H9 (cell line): ENCODE results near the gene CRMP1. TPM values are rescaled to one million over a fixed set of nuclear protein-coding genes. Genes with fewer than 3 reads are reported as not detected.

Experiments
- DNase-seq: peaks from one replicate; pipeline ENCODE4 v3.0.0-alpha.2; 2017
- H2AFZ ChIP-seq: one replicate; pipeline ENCODE4 v1.6.1; 2013; ENCODE audit warnings: mild to moderate bottlenecking, low read length, control low read depth, moderate library complexity
- H2AK5ac ChIP-seq: 2 replicates; pipeline ENCODE4 v1.6.1; 2013; ENCODE audit warnings: low read length, control low read depth, mixed read lengths; ENCODE audit not compliant: insufficient read length
- H2BK120ac ChIP-seq: one replicate; pipeline ENCODE4 v1.6.1; 2013; ENCODE audit warnings: low read depth, mild to moderate bottlenecking, low read length, control low read depth, inconsistent platforms; ENCODE audit not compliant: poor library complexity, severe bottlenecking
- H2BK12ac ChIP-seq: 2 replicates; pipeline ENCODE4 v1.6.1; 2013; ENCODE audit warnings: low read length, control low read depth, mixed read lengths, low read depth; ENCODE audit not compliant: insufficient read length
- H2BK15ac ChIP-seq: 2 replicates; pipeline ENCODE4 v1.6.1; 2013; ENCODE audit warnings: low read depth, low read length, control low read depth
- H2BK20ac ChIP-seq: one replicate; pipeline ENCODE4 v1.6.1; 2013; ENCODE audit warnings: low read depth, mild to moderate bottlenecking, low read length, control low read depth, inconsistent platforms; ENCODE audit not compliant: poor library complexity, severe bottlenecking
- H2BK5ac ChIP-seq: 2 replicates; pipeline ENCODE4 v1.6.1; 2013; ENCODE audit warnings: low read length, control low read depth, mixed read lengths; ENCODE audit not compliant: insufficient read length
- H3K14ac ChIP-seq: 2 replicates; pipeline ENCODE4 v1.6.1; 2013; ENCODE audit warnings: low read length, control low read depth; ENCODE audit not compliant: insufficient read depth
- H3K18ac ChIP-seq: 2 replicates; pipeline ENCODE4 v1.6.1; 2013; ENCODE audit warnings: low read depth, mild to moderate bottlenecking, mixed read lengths, low read length, control low read depth; ENCODE audit not compliant: insufficient read length
- H3K23ac ChIP-seq: 2 replicates; pipeline ENCODE4 v1.6.1; 2013; ENCODE audit warnings: low read length, control low read depth, mixed read lengths, low read depth; ENCODE audit not compliant: insufficient read length
- H3K23me2 ChIP-seq: 2 replicates; pipeline ENCODE4 v1.6.1; 2013; ENCODE audit warnings: low read depth, mild to moderate bottlenecking, mixed read lengths, low read length, control low read depth; ENCODE audit not compliant: insufficient read length, poor library complexity, severe bottlenecking
- H3K27ac ChIP-seq: 2 replicates; pipeline ENCODE4 v1.5.1; 2013; ENCODE audit warnings: low read length, control low read depth, mixed read lengths, low read depth; ENCODE audit not compliant: insufficient read length
- H3K27me3 ChIP-seq: 2 replicates; pipeline ENCODE4 v1.6.1; 2013; ENCODE audit warnings: low read length, control low read depth, inconsistent platforms; ENCODE audit not compliant: insufficient read depth
- H3K4ac ChIP-seq: 2 replicates; pipeline ENCODE4 v1.6.1; 2013; ENCODE audit warnings: low read depth, mild to moderate bottlenecking, control low read depth, inconsistent platforms, low read length, moderate library complexity
- H3K4me1 ChIP-seq: 2 replicates; pipeline ENCODE4 v1.6.1; 2013; ENCODE audit warnings: low read length, control low read depth, inconsistent platforms; ENCODE audit not compliant: insufficient read depth
- H3K4me2 ChIP-seq: 2 replicates; pipeline ENCODE4 v1.6.1; 2013; ENCODE audit warnings: low read length, control low read depth, mixed read lengths; ENCODE audit not compliant: insufficient read length, insufficient read depth
- H3K56ac ChIP-seq: 2 replicates; pipeline ENCODE4 v1.6.1; 2013; ENCODE audit warnings: low read depth, mild to moderate bottlenecking, mixed read lengths, low read length, control low read depth; ENCODE audit not compliant: insufficient read length
- H3K79me1 ChIP-seq: 2 replicates; pipeline ENCODE4 v1.6.1; 2013; ENCODE audit warnings: low read depth, mild to moderate bottlenecking, moderate library complexity, low read length, control low read depth, inconsistent platforms; ENCODE audit not compliant: insufficient read depth, poor library complexity, severe bottlenecking
- H3K79me2 ChIP-seq: 2 replicates; pipeline ENCODE4 v1.6.1; 2013; ENCODE audit warnings: low read length, control low read depth, inconsistent platforms; ENCODE audit not compliant: insufficient read depth
- H3K9ac ChIP-seq: 2 replicates; pipeline ENCODE4 v1.6.1; 2013; ENCODE audit warnings: low read length, control low read depth, mixed read lengths; ENCODE audit not compliant: insufficient read length; ENCODE audit errors: extremely low read depth
- H3K9me3 ChIP-seq: one replicate; pipeline ENCODE4 v1.6.1; 2013; ENCODE audit warnings: low read depth, low read length, inconsistent platforms; ENCODE audit not compliant: control insufficient read depth
- H3T11ph ChIP-seq: one replicate; pipeline ENCODE4 v1.6.1; 2013; ENCODE audit warnings: mild to moderate bottlenecking, low read length, control low read depth, inconsistent platforms
- H4K20me1 ChIP-seq: one replicate; pipeline ENCODE4 v1.6.1; 2013; ENCODE audit not compliant: control insufficient read depth, insufficient read length, insufficient read depth
- H4K5ac ChIP-seq: 2 replicates; pipeline ENCODE4 v1.6.1; 2013; ENCODE audit warnings: low read depth, mild to moderate bottlenecking, mixed read lengths, low read length, control low read depth; ENCODE audit not compliant: insufficient read length
- H4K8ac ChIP-seq: replicated peaks from 2 replicates; pipeline ENCODE4 v1.6.1; 2013; ENCODE audit warnings: low read length, control low read depth, mixed read lengths, low read depth; ENCODE audit not compliant: insufficient read length
- H4K91ac ChIP-seq: 2 replicates; pipeline ENCODE4 v1.6.1; 2013; ENCODE audit warnings: low read depth, mild to moderate bottlenecking, moderate library complexity, mixed read lengths, low read length, control low read depth; ENCODE audit not compliant: insufficient read length
- H3K27ac Mint-ChIP-seq, 3 experiments: 2 replicates in 2 of 3; 3 replicates in 1 of 3; pipeline ENCODE4 v1.8.0; 2020 to 2021; ENCODE audit warnings: mixed read lengths in 3 of 3, mild to moderate bottlenecking in 1 of 3, moderate library complexity in 1 of 3
- H3K27me3 Mint-ChIP-seq: 2 replicates; pipeline ENCODE4 v1.8.0; 2021; ENCODE audit warnings: low read depth, mild to moderate bottlenecking, moderate library complexity, mixed read lengths
- H3K36me3 Mint-ChIP-seq, 3 experiments: 2 replicates in 2 of 3; 3 replicates in 1 of 3; pipeline ENCODE4 v1.8.0; 2020 to 2021; ENCODE audit warnings: low read depth in 3 of 3, mixed read lengths in 3 of 3; ENCODE audit not compliant: insufficient read depth in 1 of 3
- H3K4me1 Mint-ChIP-seq, 2 experiments: 2 replicates each; pipeline ENCODE4 v1.8.0; 2020; ENCODE audit warnings: mixed read lengths in 2 of 2
- H3K4me3 Mint-ChIP-seq, 2 experiments: 2 replicates in 1 of 2; 3 replicates in 1 of 2; pipeline ENCODE4 v1.8.0; 2020 to 2021; ENCODE audit warnings: mild to moderate bottlenecking in 2 of 2, mixed read lengths in 2 of 2, moderate library complexity in 1 of 2
- H3K9me3 Mint-ChIP-seq, 2 experiments: 2 replicates in 1 of 2; 3 replicates in 1 of 2; pipeline ENCODE4 v1.8.0; 2020; ENCODE audit warnings: mild to moderate bottlenecking in 2 of 2, mixed read lengths in 2 of 2, moderate library complexity in 1 of 2
- WGBS: extraction: QIAGEN DNeasy Blood & Tissue Kit; methylation state at CpG from one replicate; pipeline ENCODE4 v1.1.7; 2013; ENCODE audit warnings: missing lambda C conversion rate, low lambda C conversion rate, mixed read lengths; ENCODE audit not compliant: insufficient read length; ENCODE audit errors: extremely low coverage; 5-methylcytosine and 5-hydroxymethylcytosine counted together
- total RNA-seq: library from RNA; stranded (reverse); gene quantifications from 2 replicates; pipeline ENCODE4 v1.2.1, GENCODE V29; 2021
- TF ChIP-seq, protein P1 (sequence below): fragments of 200-600 bp; sonication (generic); conservative IDR thresholded peaks from 3 replicates; pipeline ENCODE4 v1.8.0; 2021; ENCODE audit warnings: antibody characterized with exemption, mild to moderate bottlenecking

The CRMP1 gene
- total RNA-seq, 1 experiment from 2014 or later: 71.6 TPM

DNA sequence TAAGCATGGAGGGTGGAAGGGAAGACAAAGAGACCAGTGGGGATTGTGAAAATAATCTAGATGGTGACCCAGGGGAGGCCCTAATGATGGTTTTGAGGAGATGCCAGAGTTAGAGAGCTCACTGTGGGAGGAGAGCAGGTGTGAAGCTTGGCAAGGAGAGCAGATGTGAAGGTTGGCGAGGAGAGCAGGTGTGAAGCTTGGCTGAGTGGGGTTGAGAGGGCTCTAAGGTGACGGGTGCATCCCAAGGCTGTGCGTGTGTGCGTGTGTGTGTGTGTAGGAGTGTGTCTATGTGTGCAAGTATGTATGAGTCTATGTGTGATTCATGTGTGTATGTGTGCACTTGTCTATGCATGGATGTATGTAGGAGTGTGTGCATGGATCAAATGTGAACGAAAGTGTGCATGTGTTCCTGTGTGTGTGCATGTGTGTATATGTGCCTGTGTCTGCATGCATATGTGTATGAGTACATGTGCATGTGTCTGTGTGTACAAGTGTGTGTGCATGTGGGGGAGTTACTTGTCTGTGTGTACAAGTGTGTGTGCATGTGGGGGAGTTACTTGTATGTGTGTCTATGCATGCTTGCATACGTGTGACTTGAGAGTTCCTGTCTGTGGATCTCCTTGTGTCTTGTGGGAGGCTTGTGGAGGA lies 109.9 kb downstream of the CRMP1 start:
- H3K9ac ChIP-seq: no peak overlapping the region
- no peaks in the 10 kb centered on the region for H3K27me3 ChIP-seq
- no peak overlapping the region for H2BK12ac ChIP-seq
- H3K4ac ChIP-seq: no peak overlapping the region
- H3K23ac ChIP-seq: no peak overlapping the region
- H3K4me2 ChIP-seq: no peak overlapping the region
- no peak overlapping the region for H2AFZ ChIP-seq
- TF ChIP-seq, protein P1, sequence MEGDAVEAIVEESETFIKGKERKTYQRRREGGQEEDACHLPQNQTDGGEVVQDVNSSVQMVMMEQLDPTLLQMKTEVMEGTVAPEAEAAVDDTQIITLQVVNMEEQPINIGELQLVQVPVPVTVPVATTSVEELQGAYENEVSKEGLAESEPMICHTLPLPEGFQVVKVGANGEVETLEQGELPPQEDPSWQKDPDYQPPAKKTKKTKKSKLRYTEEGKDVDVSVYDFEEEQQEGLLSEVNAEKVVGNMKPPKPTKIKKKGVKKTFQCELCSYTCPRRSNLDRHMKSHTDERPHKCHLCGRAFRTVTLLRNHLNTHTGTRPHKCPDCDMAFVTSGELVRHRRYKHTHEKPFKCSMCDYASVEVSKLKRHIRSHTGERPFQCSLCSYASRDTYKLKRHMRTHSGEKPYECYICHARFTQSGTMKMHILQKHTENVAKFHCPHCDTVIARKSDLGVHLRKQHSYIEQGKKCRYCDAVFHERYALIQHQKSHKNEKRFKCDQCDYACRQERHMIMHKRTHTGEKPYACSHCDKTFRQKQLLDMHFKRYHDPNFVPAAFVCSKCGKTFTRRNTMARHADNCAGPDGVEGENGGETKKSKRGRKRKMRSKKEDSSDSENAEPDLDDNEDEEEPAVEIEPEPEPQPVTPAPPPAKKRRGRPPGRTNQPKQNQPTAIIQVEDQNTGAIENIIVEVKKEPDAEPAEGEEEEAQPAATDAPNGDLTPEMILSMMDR: no peak
- no peak overlapping the region for H4K91ac ChIP-seq
- no peak overlapping the region for H3K18ac ChIP-seq
- H3K56ac ChIP-seq: no peak overlapping the region
- no CpG with 5 or more reads among the region's 6 CpGs for WGBS
- no peaks in the 10 kb centered on the region for H3K9me3 ChIP-seq
- no peak overlapping the region for H2AK5ac ChIP-seq
- H4K8ac ChIP-seq: no peak overlapping the region
- H3K23me2 ChIP-seq: no peaks in the 10 kb centered on the region
- H4K5ac ChIP-seq: no peak overlapping the region
- H2BK15ac ChIP-seq: no peak overlapping the region
- Mint-ChIP-seq H3K36me3 (peaks cover 24 to 33% (median 29%) of the 10 kb centered on the region in 3 experiments), H3K27me3 (no peaks in the 10 kb centered on the region), H3K4me1 (peaks cover 15 to 16% of the 10 kb centered on the region in 2 experiments; a peak in 3 of 4 replicates), H3K9me3 (peaks cover 0 to 2% of the 10 kb centered on the region in 2 experiments; a peak in 2 of 5 replicates), H3K4me3 (no peak overlapping the region), H3K27ac (no peak overlapping the region)
- no peaks in the 10 kb centered on the region for H3K79me1 ChIP-seq
- peak; percentile 5 for DNase-seq
- H3K4me1 ChIP-seq: no peaks in the 10 kb centered on the region
- no peak overlapping the region for H2BK120ac ChIP-seq
- H4K20me1 ChIP-seq: no peaks in the 10 kb centered on the region
- no peak overlapping the region for H2BK20ac ChIP-seq
- 0 out of 2 replicates have a peak, but pooled peaks cover 2% of the 10 kb centered on the region for H3K79me2 ChIP-seq
- H3K27ac ChIP-seq: no peak overlapping the region
- no peak overlapping the region for H2BK5ac ChIP-seq
- no peak overlapping the region for H3K14ac ChIP-seq
- H3T11ph ChIP-seq: no peak overlapping the region
